ENCODE data around the gene TGFBR1.

Gene TGFBR1

DNA sequence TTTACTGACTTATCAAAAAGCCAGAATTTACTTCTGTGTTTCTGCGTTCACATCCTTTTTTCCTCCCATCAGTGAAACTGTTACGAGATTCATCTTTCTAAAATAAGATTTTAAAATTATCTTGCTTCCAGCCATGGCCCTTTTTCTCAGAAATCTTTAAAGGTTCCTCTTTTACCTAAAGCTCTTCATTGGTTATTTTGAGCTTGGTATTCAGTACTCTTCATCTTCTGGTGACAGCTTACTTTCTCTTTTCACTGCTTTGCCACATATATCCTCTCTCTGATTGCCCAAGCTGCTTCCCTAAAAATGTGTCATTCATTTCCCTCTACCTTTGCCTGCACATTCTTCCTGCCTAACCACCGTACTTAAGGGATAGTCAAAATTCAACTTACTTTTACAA lies 32.3 kb downstream of the TGFBR1 start:
- DNase-seq (ENCODE audit: low read depth), result no peak

DNA sequence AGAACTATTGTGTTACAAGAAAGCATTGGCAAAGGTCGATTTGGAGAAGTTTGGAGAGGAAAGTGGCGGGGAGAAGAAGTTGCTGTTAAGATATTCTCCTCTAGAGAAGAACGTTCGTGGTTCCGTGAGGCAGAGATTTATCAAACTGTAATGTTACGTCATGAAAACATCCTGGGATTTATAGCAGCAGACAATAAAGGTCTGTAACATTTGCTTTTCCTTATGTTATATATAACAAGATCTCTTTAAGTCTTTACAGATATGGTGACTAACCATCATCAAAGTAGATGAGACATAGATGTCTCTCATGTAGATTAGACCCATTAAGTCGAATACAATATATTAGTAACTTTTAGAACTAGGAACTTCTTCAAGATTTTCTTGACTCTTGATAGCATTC lies 33.0 kb downstream of the TGFBR1 start:
- no peak for DNase-seq (ENCODE audit: low read depth)

DNA sequence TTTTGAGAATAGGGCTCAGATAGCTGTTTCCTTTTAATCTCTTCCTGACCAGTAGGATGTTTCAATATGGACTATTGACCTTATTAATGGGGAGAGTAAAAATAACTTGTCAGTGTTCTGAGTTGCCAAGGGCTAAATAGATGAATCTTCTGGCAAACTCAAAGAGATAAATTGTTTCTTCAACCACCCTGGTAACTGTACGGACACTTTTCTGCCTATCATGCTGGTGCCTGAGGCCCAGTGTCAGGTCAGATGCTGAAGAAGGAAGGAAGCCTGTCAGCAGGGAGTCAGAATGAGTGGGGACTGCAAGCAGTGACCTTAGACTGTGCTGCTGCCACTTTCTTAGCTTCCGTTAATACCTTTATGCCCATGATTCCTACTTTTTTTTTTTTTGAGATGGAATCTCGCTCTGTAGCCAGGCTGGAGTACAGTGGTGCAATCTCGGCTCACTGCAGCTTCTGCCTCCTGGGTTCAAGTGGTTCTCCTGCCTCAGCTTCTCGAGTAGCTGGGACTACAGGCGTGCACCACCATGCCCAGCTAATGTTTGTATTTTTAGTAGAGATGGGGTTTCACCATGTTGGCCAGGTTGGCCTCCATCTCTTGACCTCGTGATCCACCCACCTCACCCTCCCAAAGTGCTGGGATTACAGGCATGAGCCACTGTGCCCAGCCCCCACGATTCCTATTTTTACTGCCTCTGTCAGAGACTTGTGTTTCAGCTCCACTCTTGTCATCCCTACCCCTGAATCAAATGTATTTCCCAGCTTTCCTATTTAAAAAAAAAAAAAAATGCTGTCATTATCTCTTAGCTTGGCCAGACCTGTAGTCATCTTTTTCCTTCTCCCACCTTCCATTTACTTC lies 33.7 kb downstream of the TGFBR1 start:
- no peak for DNase-seq (ENCODE audit: low read depth)

DNA sequence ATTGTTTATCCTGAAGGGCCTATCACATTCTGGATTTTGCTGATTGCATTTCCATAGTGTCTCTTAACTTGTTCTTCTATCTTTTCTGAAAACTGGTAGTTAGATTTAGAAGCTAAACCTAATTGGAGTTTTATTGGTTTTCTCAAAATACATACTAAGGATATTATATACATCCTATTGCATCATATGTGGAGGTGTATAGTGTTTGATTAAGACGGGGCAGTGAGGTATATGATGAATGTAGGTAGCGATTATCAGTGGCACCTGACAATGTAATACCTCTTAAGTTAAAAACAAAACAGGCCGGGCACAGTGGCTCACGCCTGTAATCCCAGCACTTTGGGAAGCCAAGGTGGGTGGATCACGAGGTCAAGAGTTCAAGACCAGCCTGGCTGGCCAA lies 35.0 kb downstream of the TGFBR1 start:
- no peak for DNase-seq (ENCODE audit: low read depth)

GRCh38 chr9:99140685-99141314 lies 35.9 kb downstream of the TGFBR1 start:
- peak; percentile 47 for DNase-seq (ENCODE audit: low read depth)

- no peak for DNase-seq (ENCODE audit: low read depth)
These were observed 36.9 kb downstream of the TGFBR1 start for GRCh38 chr9:99141849-99142248.

DNA sequence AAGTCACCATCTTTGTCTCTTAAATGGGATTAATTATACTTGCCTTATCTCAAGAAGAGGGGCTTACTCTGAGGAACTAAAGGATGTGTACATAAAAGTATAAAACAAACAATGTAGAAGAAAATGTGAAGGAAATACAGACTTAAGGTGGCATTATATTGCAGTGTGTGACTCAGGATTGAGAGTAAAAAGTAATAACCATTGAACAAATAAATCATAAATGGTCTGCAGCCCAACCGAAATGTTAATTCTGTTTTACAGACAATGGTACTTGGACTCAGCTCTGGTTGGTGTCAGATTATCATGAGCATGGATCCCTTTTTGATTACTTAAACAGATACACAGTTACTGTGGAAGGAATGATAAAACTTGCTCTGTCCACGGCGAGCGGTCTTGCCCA lies 37.4 kb downstream of the TGFBR1 start:
- no peak for DNase-seq (ENCODE audit: low read depth)

GRCh38 chr9:99143655-99144054 lies 38.7 kb downstream of the TGFBR1 start:
- DNase-seq (ENCODE audit: low read depth), result no peak

- DNase-seq (ENCODE audit: low read depth), result no peak
These were observed 40.1 kb downstream of the TGFBR1 start for GRCh38 chr9:99144966-99145365.

- DNase-seq (ENCODE audit: low read depth), result no peak
These were observed 41.7 kb downstream of the TGFBR1 start for GRCh38 chr9:99146574-99146973.

- no peak for DNase-seq (ENCODE audit: low read depth)
These were observed 42.3 kb downstream of the TGFBR1 start for GRCh38 chr9:99147177-99147576.

DNA sequence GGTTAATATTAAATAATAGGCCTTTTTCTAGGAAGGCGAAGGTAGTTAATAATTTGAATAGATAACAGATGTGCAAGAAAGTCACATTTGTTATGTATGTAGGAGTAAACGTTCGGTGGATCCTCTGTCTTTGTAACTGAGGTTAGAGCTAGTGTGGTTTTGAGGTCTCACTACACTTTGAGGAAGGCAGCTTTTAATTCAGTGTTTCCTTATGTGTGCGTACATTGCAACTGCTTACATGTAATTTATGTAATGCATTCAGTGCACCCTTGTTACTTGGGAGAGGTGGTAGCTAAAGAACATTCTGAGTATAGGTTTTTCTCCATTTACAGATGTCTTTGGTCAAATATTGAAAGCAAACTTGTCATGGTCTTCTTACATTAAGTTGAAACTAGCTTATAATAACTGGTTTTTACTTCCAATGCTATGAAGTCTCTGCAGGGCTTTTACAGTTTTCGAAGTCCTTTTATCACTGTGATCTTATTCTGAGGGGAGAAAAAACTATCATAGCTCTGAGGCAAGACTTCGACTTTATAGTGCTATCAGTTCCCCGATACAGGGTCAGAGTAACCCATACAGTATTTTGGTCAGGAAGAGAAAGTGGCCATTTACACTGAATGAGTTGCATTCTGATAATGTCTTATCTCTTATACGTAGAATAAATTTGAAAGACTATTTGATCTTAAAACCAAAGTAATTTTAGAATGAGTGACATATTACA lies 45.7 kb downstream of the TGFBR1 start:
- no peak for DNase-seq (ENCODE audit: low read depth)

DNA sequence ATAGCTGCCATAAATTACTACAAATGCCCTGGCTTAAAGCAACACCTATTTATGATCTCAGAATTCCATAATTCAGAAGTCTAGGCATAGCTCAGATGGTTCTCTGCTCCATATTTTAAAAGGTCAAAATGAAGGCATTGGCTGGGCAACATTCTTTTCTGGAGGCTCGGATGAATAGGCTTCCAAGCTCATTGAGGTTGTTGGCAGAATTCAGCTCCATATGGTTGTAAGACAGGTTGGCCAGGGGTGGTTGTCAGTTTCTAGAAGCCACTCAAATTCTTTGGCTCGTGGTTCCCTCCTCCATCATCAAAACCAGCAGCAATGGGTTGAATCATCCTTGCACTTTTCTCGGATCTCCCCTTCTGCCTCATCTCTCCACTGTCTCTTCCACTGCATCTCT lies 49.4 kb downstream of the TGFBR1 start:
- DNase-seq (ENCODE audit: low read depth), result no peak

GRCh38 chr9:99155736-99156135 lies 50.8 kb downstream of the TGFBR1 start:
- no peak for DNase-seq (ENCODE audit: low read depth)

DNA sequence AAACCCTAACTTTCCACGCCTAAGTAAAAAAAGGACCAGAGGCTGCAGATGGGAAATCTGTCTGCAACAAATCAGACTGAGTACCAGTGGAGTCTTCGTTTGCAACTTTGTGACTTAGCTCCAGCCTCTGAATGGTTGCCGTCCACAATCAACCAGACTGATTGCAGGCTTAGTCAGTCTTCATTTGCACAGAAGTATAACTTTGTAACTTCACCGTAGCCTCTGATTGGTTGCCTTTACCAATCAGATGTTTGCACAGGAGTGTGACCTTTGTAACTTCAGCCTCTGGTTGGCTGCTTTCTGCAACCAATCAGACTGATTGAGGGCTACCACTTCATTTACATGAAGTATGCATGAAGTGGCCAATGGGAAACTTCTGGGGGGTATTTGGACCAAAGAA lies 53.7 kb downstream of the TGFBR1 start:
- DNase-seq (ENCODE audit: low read depth), result no peak

GRCh38 chr9:99160173-99160572 lies 55.3 kb downstream of the TGFBR1 start:
- no peak for DNase-seq (ENCODE audit: low read depth)

GRCh38 chr9:99162759-99163364 lies 57.9 kb downstream of the TGFBR1 start:
- DNase-seq (ENCODE audit: low read depth), result no peak

DNA sequence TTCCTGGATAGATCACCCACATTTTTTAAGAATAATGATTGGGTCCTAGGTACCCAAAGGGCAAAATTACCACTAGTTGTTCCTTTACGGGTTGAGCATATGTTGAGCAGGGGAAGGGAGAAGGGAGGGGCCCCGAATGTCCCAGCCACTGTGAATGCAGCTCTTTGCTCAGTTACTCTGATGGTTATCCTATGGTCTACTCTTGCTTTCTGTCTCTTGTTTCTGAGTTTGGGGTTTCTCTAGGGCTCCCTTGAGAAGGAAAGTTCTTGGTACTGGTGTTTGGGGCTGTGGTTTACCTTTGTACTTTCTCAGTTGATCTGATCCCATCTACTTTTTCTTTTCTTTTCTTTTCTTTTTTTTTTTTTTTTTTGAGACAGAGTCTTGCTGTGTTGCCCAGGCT lies 61.2 kb downstream of the TGFBR1 start:
- no peak for DNase-seq (ENCODE audit: low read depth)

DNA sequence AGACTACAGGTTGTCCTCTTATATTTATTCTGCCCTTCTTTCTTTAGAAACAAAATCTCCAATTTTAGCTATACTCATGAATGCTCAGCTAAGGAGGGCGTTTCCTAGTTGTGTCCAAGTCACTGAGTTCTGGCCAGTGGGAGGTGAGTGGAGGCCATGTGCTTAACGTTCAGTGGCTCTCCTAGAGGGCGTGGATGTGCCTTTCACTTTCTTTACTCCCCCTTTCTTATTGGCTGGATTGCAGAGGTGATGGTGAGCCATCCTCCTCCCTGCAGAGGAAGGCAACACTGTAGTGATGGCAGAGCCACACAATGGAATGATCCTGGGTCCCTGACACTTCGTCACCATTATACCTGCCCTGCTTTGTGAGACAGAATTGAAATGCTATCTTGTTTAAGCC lies 62.2 kb downstream of the TGFBR1 start:
- DNase-seq (ENCODE audit: low read depth), result no peak

DNA sequence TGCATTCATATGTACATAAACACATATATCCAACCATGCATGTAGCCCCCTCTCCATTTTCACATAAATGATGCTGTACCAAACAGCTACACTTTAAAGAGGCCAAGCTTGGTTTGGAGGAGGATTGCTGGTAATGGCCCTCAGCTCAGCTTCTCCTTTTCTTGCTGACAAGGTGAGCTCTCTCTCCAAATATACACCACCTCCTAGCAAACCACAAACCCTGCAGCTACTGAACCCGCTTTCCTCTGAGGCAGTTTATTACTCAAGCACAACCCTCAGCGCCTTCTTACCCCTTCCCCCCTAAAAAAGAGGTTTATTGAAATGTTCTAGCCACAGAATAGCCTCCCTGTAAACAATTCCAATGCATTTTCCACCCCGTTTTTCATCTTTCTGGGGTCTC lies 62.8 kb downstream of the TGFBR1 start:
- DNase-seq (ENCODE audit: low read depth), result no peak

DNA sequence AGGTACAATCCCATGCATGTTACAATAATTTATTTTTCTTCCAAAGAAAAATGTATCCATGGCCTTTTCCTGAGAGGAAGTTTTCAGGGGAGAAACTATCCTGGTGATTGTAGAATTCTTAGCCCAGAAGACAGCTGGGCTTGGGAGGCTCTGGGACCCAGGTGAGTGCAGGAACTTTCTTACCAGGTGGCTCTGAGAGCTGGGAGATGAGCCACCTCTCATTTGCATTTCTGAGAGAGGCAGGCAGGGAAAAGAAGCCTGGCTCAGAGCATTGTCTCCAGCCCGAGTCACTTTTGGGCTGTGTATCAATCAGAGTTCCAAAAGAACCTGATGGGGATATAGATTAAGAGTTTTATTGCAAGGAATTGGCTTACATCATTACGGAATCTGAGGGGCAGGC lies 64.2 kb downstream of the TGFBR1 start:
- no peak for DNase-seq (ENCODE audit: low read depth)

DNA sequence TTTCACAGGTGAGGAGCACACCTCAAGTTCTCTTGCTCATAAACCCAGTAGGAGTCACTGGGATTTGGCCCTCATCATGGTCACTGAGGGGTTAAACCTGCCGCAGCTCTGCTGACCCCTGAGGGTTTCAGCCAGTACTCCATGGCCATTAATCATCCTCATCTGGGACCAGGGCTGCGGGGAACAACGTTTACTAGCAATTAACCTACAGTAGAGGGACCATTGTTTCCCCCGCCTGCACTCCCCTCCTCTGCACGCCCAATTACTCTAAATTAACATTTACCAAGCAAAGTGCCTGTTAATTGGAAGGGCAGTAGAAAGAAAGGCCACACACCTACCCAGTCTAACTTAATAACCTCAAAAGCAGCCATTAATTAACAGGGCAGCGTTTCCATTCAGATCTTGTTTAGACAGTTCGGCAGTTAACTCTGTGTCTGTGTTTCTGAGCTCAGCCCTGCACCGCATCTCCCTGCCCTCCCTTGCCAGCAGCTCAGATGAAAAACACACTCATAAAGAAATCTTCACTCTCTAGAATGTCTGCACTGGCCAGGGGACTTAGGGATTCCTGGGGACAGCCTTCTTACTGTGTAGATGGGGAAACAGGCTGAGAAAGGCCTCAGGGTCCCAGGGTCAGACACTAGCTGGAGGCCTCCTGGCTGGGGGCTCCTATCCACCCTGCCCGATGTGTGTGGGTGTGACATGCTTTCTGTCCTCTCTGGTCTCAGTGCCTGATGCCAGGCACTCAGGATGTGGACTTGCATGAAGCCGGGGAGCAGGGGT lies 65.3 kb downstream of the TGFBR1 start:
- DNase-seq (ENCODE audit: low read depth), result no peak

All from CMK (cell line).